Fibroblast of pulmonary artery (primary cell): ENCODE results near the gene MRPL37.

Source experiments
- DNase-seq: peaks from one replicate; pipeline ENCODE4 v3.0.0-alpha.2; 2010; ENCODE audit warnings: low read depth
- H3K4me3 ChIP-seq: replicated peaks from 2 replicates; pipeline ENCODE4 v1.5.1; 2011; ENCODE audit warnings: low read depth, mild to moderate bottlenecking, control low read depth, low read length, moderate library complexity
- CTCF ChIP-seq: IDR thresholded peaks from 2 replicates; pipeline ENCODE4 v1.5.1; 2011; ENCODE audit warnings: mild to moderate bottlenecking, control low read depth, low read length, inconsistent platforms; ENCODE audit errors: missing control alignments

The MRPL37 gene

GRCh38 chr1:54157401-54157800 lies 42.6 kb upstream of the MRPL37 start:
- no peak for DNase-seq
- TF ChIP-seq CTCF = no peak
- H3K4me3 ChIP-seq = no peak overlapping the region

- no peak overlapping the region for H3K4me3 ChIP-seq
- DNase-seq = no peak
- no peak for TF ChIP-seq CTCF
Observed at GRCh38 chr1:54158071-54158470, 41.9 kb upstream of the MRPL37 start.

- H3K4me3 ChIP-seq = no peak overlapping the region
- DNase-seq = no peak
- TF ChIP-seq CTCF = no peak
Observed at GRCh38 chr1:54159733-54160316, 40.1 kb upstream of the MRPL37 start.

- TF ChIP-seq CTCF = no peak
- no peak for DNase-seq
- H3K4me3 ChIP-seq = no peak overlapping the region
Observed at GRCh38 chr1:54160351-54160750, 39.6 kb upstream of the MRPL37 start.

- no peak for DNase-seq
- no peak for TF ChIP-seq CTCF
- no peak overlapping the region for H3K4me3 ChIP-seq
Observed at GRCh38 chr1:54161495-54162168, 38.3 kb upstream of the MRPL37 start.

- no peak for TF ChIP-seq CTCF
- no peak for DNase-seq
- H3K4me3 ChIP-seq = no peak overlapping the region
Observed at GRCh38 chr1:54163051-54163450, 36.9 kb upstream of the MRPL37 start.

- no peak overlapping the region for H3K4me3 ChIP-seq
- no peak for DNase-seq
- no peak for TF ChIP-seq CTCF
Observed at GRCh38 chr1:54163573-54163972, 36.4 kb upstream of the MRPL37 start.
